ENCODE measurements around the gene ATG5.

DNA sequence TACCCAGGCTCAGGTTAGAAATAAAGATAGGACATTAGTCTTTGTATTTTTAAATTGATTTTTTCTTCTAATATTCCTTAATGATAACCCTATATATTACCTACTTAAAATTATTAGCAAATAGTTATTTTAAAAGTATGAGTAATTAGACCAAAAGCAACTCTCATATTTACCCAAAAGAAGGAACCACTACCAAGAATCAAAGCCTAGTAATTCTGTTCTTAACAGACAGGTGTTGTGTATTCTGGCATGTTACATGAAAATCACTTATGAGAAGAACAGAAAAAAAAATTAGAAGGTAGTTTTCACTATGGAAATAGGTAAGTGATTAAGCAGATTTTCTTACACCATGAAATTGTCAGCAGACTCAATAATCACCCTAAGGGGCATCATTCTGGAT is 105.1 kb downstream of the ATG5 start:
- TF ChIP-seq, protein P1, sequence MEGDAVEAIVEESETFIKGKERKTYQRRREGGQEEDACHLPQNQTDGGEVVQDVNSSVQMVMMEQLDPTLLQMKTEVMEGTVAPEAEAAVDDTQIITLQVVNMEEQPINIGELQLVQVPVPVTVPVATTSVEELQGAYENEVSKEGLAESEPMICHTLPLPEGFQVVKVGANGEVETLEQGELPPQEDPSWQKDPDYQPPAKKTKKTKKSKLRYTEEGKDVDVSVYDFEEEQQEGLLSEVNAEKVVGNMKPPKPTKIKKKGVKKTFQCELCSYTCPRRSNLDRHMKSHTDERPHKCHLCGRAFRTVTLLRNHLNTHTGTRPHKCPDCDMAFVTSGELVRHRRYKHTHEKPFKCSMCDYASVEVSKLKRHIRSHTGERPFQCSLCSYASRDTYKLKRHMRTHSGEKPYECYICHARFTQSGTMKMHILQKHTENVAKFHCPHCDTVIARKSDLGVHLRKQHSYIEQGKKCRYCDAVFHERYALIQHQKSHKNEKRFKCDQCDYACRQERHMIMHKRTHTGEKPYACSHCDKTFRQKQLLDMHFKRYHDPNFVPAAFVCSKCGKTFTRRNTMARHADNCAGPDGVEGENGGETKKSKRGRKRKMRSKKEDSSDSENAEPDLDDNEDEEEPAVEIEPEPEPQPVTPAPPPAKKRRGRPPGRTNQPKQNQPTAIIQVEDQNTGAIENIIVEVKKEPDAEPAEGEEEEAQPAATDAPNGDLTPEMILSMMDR (IDR thresholded peaks at IDR 0.05), result no peak
- TF ChIP-seq POLR2A (IDR thresholded peaks at IDR 0.05), result no peak
